ENCODE measurements around the gene FAAP100. TPM values are rescaled to one million over a fixed set of nuclear protein-coding genes. Genes with fewer than 3 reads are reported as not detected.

Gene FAAP100
- total RNA-seq, 1 donor from 2014 or later: 39.8 TPM

GRCh38 chr17:81543756-81544155, 8.4 kb downstream of the FAAP100 start:
- Mint-ChIP-seq H3K27me3 (ENCODE audit: low read depth) (no peaks in the 10 kb centered on the region), H3K4me1 (ENCODE audit: low read depth) (no peaks in the 10 kb centered on the region), H3K9me3 (ENCODE audit: low read depth) (no peaks in the 10 kb centered on the region), H3K36me3 (ENCODE audit: low read depth) (peaks cover 7% of the 10 kb centered on the region), H3K27ac (ENCODE audit: unreplicated experiment) (no peak overlapping the region), H3K4me3 (ENCODE audit: unreplicated experiment) (no peak overlapping the region)
- no peak for DNase-seq (ENCODE audit: low spot score)
- TF ChIP-seq, protein P1, sequence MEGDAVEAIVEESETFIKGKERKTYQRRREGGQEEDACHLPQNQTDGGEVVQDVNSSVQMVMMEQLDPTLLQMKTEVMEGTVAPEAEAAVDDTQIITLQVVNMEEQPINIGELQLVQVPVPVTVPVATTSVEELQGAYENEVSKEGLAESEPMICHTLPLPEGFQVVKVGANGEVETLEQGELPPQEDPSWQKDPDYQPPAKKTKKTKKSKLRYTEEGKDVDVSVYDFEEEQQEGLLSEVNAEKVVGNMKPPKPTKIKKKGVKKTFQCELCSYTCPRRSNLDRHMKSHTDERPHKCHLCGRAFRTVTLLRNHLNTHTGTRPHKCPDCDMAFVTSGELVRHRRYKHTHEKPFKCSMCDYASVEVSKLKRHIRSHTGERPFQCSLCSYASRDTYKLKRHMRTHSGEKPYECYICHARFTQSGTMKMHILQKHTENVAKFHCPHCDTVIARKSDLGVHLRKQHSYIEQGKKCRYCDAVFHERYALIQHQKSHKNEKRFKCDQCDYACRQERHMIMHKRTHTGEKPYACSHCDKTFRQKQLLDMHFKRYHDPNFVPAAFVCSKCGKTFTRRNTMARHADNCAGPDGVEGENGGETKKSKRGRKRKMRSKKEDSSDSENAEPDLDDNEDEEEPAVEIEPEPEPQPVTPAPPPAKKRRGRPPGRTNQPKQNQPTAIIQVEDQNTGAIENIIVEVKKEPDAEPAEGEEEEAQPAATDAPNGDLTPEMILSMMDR (IDR thresholded peaks at IDR 0.05): no peak

- TF ChIP-seq, protein P1 (IDR thresholded peaks at IDR 0.05): no peak
- Mint-ChIP-seq H3K36me3 (ENCODE audit: low read depth) (peaks cover 7% of the 10 kb centered on the region), H3K4me3 (ENCODE audit: unreplicated experiment) (no peak overlapping the region), H3K9me3 (ENCODE audit: low read depth) (no peaks in the 10 kb centered on the region), H3K27me3 (ENCODE audit: low read depth) (no peaks in the 10 kb centered on the region), H3K4me1 (ENCODE audit: low read depth) (no peaks in the 10 kb centered on the region), H3K27ac (ENCODE audit: unreplicated experiment) (no peak overlapping the region)
- DNase-seq (ENCODE audit: low spot score): no peak
These were observed 8.8 kb downstream of the FAAP100 start for GRCh38 chr17:81543339-81543675.

- Mint-ChIP-seq H3K9me3 (ENCODE audit: low read depth) (no peaks in the 10 kb centered on the region), H3K4me1 (ENCODE audit: low read depth) (peaks cover 3% of the 10 kb centered on the region), H3K27ac (ENCODE audit: unreplicated experiment) (no peak overlapping the region), H3K27me3 (ENCODE audit: low read depth) (no peaks in the 10 kb centered on the region), H3K36me3 (ENCODE audit: low read depth) (peaks cover 10% of the 10 kb centered on the region), H3K4me3 (ENCODE audit: unreplicated experiment) (no peak overlapping the region)
- no peak for DNase-seq (ENCODE audit: low spot score)
- TF ChIP-seq, protein P1 (IDR thresholded peaks at IDR 0.05): no peak
These were observed 9.5 kb downstream of the FAAP100 start for GRCh38 chr17:81542431-81543338.

DNA sequence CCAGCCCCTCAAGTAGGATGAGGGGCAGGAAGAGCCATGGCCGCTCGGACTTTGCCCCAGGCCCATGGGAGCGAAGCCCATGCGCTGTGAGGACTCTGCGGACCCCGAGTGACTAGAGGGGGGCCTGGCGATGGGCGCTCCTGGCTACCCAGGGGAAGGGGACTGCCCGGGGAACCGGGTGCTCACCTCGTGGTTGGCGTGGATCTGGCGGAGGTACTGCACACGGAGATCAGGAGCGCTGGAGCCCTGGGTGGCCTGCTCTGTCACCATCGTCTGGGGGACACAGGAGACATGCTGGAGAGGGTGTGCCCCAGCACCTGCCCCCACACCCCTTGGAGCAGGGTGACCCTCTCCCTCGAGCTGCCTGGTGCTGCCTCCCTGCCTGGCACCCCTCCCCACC, 11.0 kb downstream of the FAAP100 start:
- Mint-ChIP-seq H3K9me3 (ENCODE audit: low read depth) (no peaks in the 10 kb centered on the region), H3K27me3 (ENCODE audit: low read depth) (no peaks in the 10 kb centered on the region), H3K27ac (ENCODE audit: unreplicated experiment) (peak overlapping the region; percentile 69), H3K4me1 (ENCODE audit: low read depth) (peaks cover 4% of the 10 kb centered on the region), H3K4me3 (ENCODE audit: unreplicated experiment) (no peak overlapping the region), H3K36me3 (ENCODE audit: low read depth) (peaks cover 10% of the 10 kb centered on the region)
- TF ChIP-seq, protein P1 (IDR thresholded peaks at IDR 0.05): no peak
- no peak for DNase-seq (ENCODE audit: low spot score)

GRCh38 chr17:81540676-81541027, 11.5 kb downstream of the FAAP100 start:
- Mint-ChIP-seq H3K36me3 (ENCODE audit: low read depth) (peaks cover 10% of the 10 kb centered on the region), H3K27ac (ENCODE audit: unreplicated experiment) (no peak overlapping the region), H3K4me1 (ENCODE audit: low read depth) (peaks cover 4% of the 10 kb centered on the region), H3K27me3 (ENCODE audit: low read depth) (no peaks in the 10 kb centered on the region), H3K9me3 (ENCODE audit: low read depth) (no peaks in the 10 kb centered on the region), H3K4me3 (ENCODE audit: unreplicated experiment) (no peak overlapping the region)
- TF ChIP-seq, protein P1 (IDR thresholded peaks at IDR 0.05): no peak
- no peak for DNase-seq (ENCODE audit: low spot score)

All from chondrocyte (in vitro differentiated cells).